HepG2 (cell line): Measurements from ENCODE around the gene RBP2. TPM values are rescaled to one million over a fixed set of nuclear protein-coding genes. Genes with fewer than 3 reads are reported as not detected.
A peak's percentile ranks its signal among the peaks of the same experiment; 100 is the strongest.

Experiments used
- ADNP ChIP-seq: sonication (generic); formaldehyde crosslinking; IDR thresholded peaks from 2 replicates; pipeline ENCODE4 v1.4.0; 2020; ENCODE audit warnings: missing genetic modification reagents
- AGO1 ChIP-seq: fragments of 200-400 bp; formaldehyde crosslinking; IDR thresholded peaks from 2 replicates; pipeline ENCODE4 v1.6.1; 2017; ENCODE audit warnings: mild to moderate bottlenecking, low read depth, low read length, moderate library complexity; ENCODE audit not compliant: poor library complexity, severe bottlenecking
- BATF2 ChIP-seq: sonication (generic); formaldehyde crosslinking; IDR thresholded peaks from 2 replicates; pipeline ENCODE4 v1.8.0; 2022; ENCODE audit warnings: mild to moderate bottlenecking, missing genetic modification reagents, moderate library complexity
- GPN1 ChIP-seq: sonication (generic); formaldehyde crosslinking; IDR thresholded peaks from 2 replicates; pipeline ENCODE4 v1.5.1; 2020; ENCODE audit warnings: missing genetic modification reagents, borderline replicate concordance
- KLF15 ChIP-seq: sonication (generic); formaldehyde crosslinking; IDR thresholded peaks from 2 replicates; pipeline ENCODE4 v1.8.1; 2023; ENCODE audit warnings: borderline replicate concordance, mild to moderate bottlenecking, inconsistent platforms, missing genetic modification reagents, mixed read lengths
- MIER2 ChIP-seq: IDR thresholded peaks from 2 replicates; pipeline ENCODE4 v1.6.1; 2016; ENCODE audit warnings: missing biosample characterization, missing genetic modification reagents
- MTF1 ChIP-seq: sonication (generic); formaldehyde crosslinking; IDR thresholded peaks from 2 replicates; pipeline ENCODE4 v1.5.0; 2020; ENCODE audit warnings: missing genetic modification reagents
- NFE2L2 ChIP-seq: fragments of 150-350 bp; IDR thresholded peaks from 2 replicates; pipeline ENCODE4 v1.6.1; 2014; ENCODE audit warnings: low read length
- SP140L ChIP-seq: sonication (generic); formaldehyde crosslinking; IDR thresholded peaks from 2 replicates; pipeline ENCODE4 v1.4.0; 2020; ENCODE audit warnings: missing genetic modification reagents, borderline replicate concordance
- SP4 ChIP-seq: sonication (generic); formaldehyde crosslinking; IDR thresholded peaks from 2 replicates; pipeline ENCODE4 v1.8.1; 2023; ENCODE audit warnings: mild to moderate bottlenecking, missing genetic modification reagents
- STAG1 ChIP-seq: sonication (generic); formaldehyde crosslinking; IDR thresholded peaks from 2 replicates; pipeline ENCODE4 v1.4.0; 2020; ENCODE audit warnings: missing genetic modification reagents
- TARDBP ChIP-seq: sonication (generic); formaldehyde crosslinking; IDR thresholded peaks from 2 replicates; pipeline ENCODE4 v1.8.0; 2022; ENCODE audit warnings: mild to moderate bottlenecking, missing genetic modification reagents
- TRIM22 ChIP-seq: fragments of 450-650 bp; IDR thresholded peaks from 2 replicates; pipeline ENCODE4 v1.6.1; 2017
- YY1 ChIP-seq: IDR thresholded peaks from 2 replicates; pipeline ENCODE4 v1.6.1; 2011; ENCODE audit warnings: low read length, low read depth, moderate library complexity, mild to moderate bottlenecking; ENCODE audit not compliant: insufficient read depth, insufficient replicate concordance
- ZNF160 ChIP-seq: sonication (generic); formaldehyde crosslinking; IDR thresholded peaks from 2 replicates; pipeline ENCODE4 v1.8.0; 2022; ENCODE audit warnings: mild to moderate bottlenecking, inconsistent platforms, missing genetic modification reagents
- ZNF17 ChIP-seq: sonication (generic); formaldehyde crosslinking; IDR thresholded peaks from 2 replicates; pipeline ENCODE4 v1.5.0; 2020; ENCODE audit warnings: mild to moderate bottlenecking, missing genetic modification reagents
- ZNF260 ChIP-seq: sonication (generic); formaldehyde crosslinking; IDR thresholded peaks from 2 replicates; pipeline ENCODE4 v1.4.0; 2020; ENCODE audit warnings: missing genetic modification reagents, low read depth, mild to moderate bottlenecking, borderline replicate concordance
- ZNF317 ChIP-seq: sonication (generic); formaldehyde crosslinking; IDR thresholded peaks from 2 replicates; pipeline ENCODE4 v1.5.0; 2020; ENCODE audit warnings: mild to moderate bottlenecking, missing genetic modification reagents
- ZNF362 ChIP-seq: sonication (generic); formaldehyde crosslinking; IDR thresholded peaks from 2 replicates; pipeline ENCODE4 v1.4.0; 2020; ENCODE audit warnings: missing genetic modification reagents, mild to moderate bottlenecking, borderline replicate concordance
- ZNF460 ChIP-seq: sonication (generic); formaldehyde crosslinking; IDR thresholded peaks from 2 replicates; pipeline ENCODE4 v1.5.1; 2020; ENCODE audit warnings: missing genetic modification reagents, mild to moderate bottlenecking, borderline replicate concordance
- polyA plus RNA-seq, 8 experiments: library from polyadenylated mRNA; depleted of rRNA in 3 of 8; stranded (reverse) in 7 of 8; unstranded in 1 of 8; fragments of >200 nt; fragmentation: Illumina TruSeq in 4 of 8; extraction: Trizol in 4 of 8; gene quantifications; 2 replicates each; pipeline versions ENCODE4 v1.2.1 to v1.2.3, GENCODE V29; 2011 to 2016; ENCODE audit warnings: low read depth in 4 of 8, missing spikeins in 1 of 8, mixed read lengths in 1 of 8; ENCODE audit not compliant: insufficient read depth in 1 of 8
- total RNA-seq, 5 experiments: library from RNA; depleted of rRNA; stranded (reverse); fragments of >200 nt; fragmentation: Illumina TruSeq; extraction: Trizol; gene quantifications; 2 replicates each; pipeline ENCODE4 v1.2.3, GENCODE V29; 2016; ENCODE audit warnings: low read depth in 1 of 5
- TF ChIP-seq, protein P1 (sequence below): sonication (generic); formaldehyde crosslinking; IDR thresholded peaks from 2 replicates; pipeline ENCODE4 v1.8.0; 2022; ENCODE audit warnings: mild to moderate bottlenecking, missing genetic modification reagents, borderline replicate concordance
- TF ChIP-seq, protein P2 (sequence below): sonication (generic); formaldehyde crosslinking; IDR thresholded peaks from 2 replicates; pipeline ENCODE4 v1.4.0; 2020; ENCODE audit warnings: missing genetic modification reagents, low read depth, mild to moderate bottlenecking, borderline replicate concordance
- TF ChIP-seq, protein P3 (sequence below): IDR thresholded peaks from 2 replicates; pipeline ENCODE4 v1.6.1; 2018; ENCODE audit warnings: missing genetic modification reagents, mild to moderate bottlenecking, missing compliant biosample characterization

The RBP2 gene
- total and polyA plus RNA-seq, 2 of the 13 experiments (the other 11 are each of a cell fraction or from before 2014, with no cell fraction given): 0.17 to 2.5 TPM

- peak; percentile 80; the same call in 1 of the 2 replicates for TF ChIP-seq ZNF362 (CRISPR knock-in tag)
- TF ChIP-seq MIER2 (CRISPR knock-in tag): no peak
- no peak for TF ChIP-seq TRIM22
- TF ChIP-seq, protein P1, sequence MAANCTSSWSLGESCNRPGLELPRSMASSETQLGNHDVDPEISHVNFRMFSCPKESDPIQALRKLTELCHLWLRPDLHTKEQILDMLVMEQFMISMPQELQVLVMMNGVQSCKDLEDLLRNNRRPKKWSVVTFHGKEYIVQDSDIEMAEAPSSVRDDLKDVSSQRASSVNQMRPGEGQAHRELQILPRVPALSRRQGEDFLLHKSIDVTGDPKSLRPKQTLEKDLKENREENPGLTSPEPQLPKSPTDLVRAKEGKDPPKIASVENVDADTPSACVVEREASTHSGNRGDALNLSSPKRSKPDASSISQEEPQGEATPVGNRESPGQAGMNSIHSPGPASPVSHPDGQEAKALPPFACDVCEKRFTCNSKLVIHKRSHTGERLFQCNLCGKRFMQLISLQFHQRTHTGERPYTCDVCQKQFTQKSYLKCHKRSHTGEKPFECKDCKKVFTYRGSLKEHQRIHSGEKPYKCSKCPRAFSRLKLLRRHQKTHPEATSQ: no peak
- TF ChIP-seq BATF2 (CRISPR knock-in tag): no peak
- TF ChIP-seq KLF15 (CRISPR knock-in tag): no peak
- TF ChIP-seq ZNF260 (CRISPR knock-in tag): no peak
- no peak for TF ChIP-seq ZNF317 (CRISPR knock-in tag)
- no peak for TF ChIP-seq AGO1
- TF ChIP-seq, protein P2, sequence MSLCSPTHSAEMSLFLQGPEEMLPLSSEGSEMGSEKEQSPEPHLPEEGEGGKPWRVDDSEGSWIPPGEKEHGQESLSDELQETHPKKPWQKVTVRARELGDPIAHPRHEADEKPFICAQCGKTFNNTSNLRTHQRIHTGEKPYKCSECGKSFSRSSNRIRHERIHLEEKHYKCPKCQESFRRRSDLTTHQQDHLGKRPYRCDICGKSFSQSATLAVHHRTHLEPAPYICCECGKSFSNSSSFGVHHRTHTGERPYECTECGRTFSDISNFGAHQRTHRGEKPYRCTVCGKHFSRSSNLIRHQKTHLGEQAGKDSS (CRISPR knock-in tag): no peak
- no peak for TF ChIP-seq ZNF17 (CRISPR knock-in tag)
- TF ChIP-seq, protein P3, sequence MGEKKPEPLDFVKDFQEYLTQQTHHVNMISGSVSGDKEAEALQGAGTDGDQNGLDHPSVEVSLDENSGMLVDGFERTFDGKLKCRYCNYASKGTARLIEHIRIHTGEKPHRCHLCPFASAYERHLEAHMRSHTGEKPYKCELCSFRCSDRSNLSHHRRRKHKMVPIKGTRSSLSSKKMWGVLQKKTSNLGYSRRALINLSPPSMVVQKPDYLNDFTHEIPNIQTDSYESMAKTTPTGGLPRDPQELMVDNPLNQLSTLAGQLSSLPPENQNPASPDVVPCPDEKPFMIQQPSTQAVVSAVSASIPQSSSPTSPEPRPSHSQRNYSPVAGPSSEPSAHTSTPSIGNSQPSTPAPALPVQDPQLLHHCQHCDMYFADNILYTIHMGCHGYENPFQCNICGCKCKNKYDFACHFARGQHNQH (CRISPR knock-in tag): no peak
- no peak for TF ChIP-seq MTF1 (CRISPR knock-in tag)
- no peak for TF ChIP-seq STAG1 (CRISPR knock-in tag)
- no peak for TF ChIP-seq ZNF460 (CRISPR knock-in tag)
- no peak for TF ChIP-seq SP140L (CRISPR knock-in tag)
- TF ChIP-seq SP4 (CRISPR knock-in tag): no peak
- no peak for TF ChIP-seq TARDBP (CRISPR knock-in tag)
- TF ChIP-seq NFE2L2: no peak
- TF ChIP-seq ADNP (CRISPR knock-in tag): 0 out of 2 replicates have a peak, but pooled peaks have one; percentile 27
- no peak for TF ChIP-seq YY1
- TF ChIP-seq GPN1 (CRISPR knock-in tag): no peak
- TF ChIP-seq ZNF160 (CRISPR knock-in tag): no peak
Observed at GRCh38 chr3:139450159-139450558, 26.2 kb downstream of the RBP2 start (continued).
